Progenitor cell of endocrine pancreas (in vitro differentiated cells): Measurements from ENCODE around the gene TRAF4. TPM values are rescaled to one million over a fixed set of nuclear protein-coding genes. Genes with fewer than 3 reads are reported as not detected.
"Not testable (repeated sequence)": the region's sequence is repeated elsewhere in the genome, so short reads cannot be mapped to it uniquely, and the experiment has no call there.

ENCODE experiments used
- DNase-seq: peaks from one replicate; pipeline ENCODE4 v3.0.0; 2021; ENCODE audit warnings: low spot score; ENCODE audit not compliant: unreplicated experiment
- H3K27ac Mint-ChIP-seq: 2 replicates; pipeline ENCODE4 v1.8.0; 2021; ENCODE audit warnings: mild to moderate bottlenecking, moderate library complexity, mixed read lengths
- H3K27me3 Mint-ChIP-seq: 2 replicates; pipeline ENCODE4 v1.8.0; 2021; ENCODE audit warnings: mixed read lengths
- H3K36me3 Mint-ChIP-seq: 2 replicates; pipeline ENCODE4 v1.8.0; 2022; ENCODE audit warnings: mixed read lengths; ENCODE audit not compliant: insufficient read depth
- H3K4me1 Mint-ChIP-seq: 2 replicates; pipeline ENCODE4 v1.8.0; 2021; ENCODE audit warnings: low read depth, mixed read lengths
- H3K4me3 Mint-ChIP-seq: 2 replicates; pipeline ENCODE4 v1.8.0; 2021; ENCODE audit warnings: low read depth, mild to moderate bottlenecking, moderate library complexity, mixed read lengths
- H3K9me3 Mint-ChIP-seq: 2 replicates; pipeline ENCODE4 v1.8.0; 2021; ENCODE audit warnings: low read depth, mixed read lengths
- CTCF ChIP-seq: fragments of 200-600 bp; sonication (generic); IDR thresholded peaks from one replicate; pipeline ENCODE4 v1.5.0; 2021; ENCODE audit warnings: antibody characterized with exemption, mild to moderate bottlenecking; ENCODE audit not compliant: unreplicated experiment
- total RNA-seq: library from RNA; stranded (reverse); gene quantifications from 2 replicates; pipeline ENCODE4 v1.2.1, GENCODE V29; 2021

Gene TRAF4
- total RNA-seq, 1 donor from 2014 or later, result 260 TPM

GRCh38 chr17:28763804-28764266, 20.0 kb downstream of the TRAF4 start:
- H3K27me3 Mint-ChIP-seq, result no peaks in the 10 kb centered on the region
- H3K27ac Mint-ChIP-seq, result peak overlapping the region; percentile 17
- DNase-seq, result peak; percentile 66
- peak; percentile 92 for TF ChIP-seq CTCF
- no peaks in the 10 kb centered on the region for H3K4me1 Mint-ChIP-seq
- H3K9me3 Mint-ChIP-seq, result no peaks in the 10 kb centered on the region
- peaks cover 8% of the 10 kb centered on the region for H3K36me3 Mint-ChIP-seq
- H3K4me3 Mint-ChIP-seq, result no peak overlapping the region

GRCh38 chr17:28765038-28765437, 21.2 kb downstream of the TRAF4 start:
- no peak for DNase-seq
- no peak overlapping the region for H3K4me3 Mint-ChIP-seq
- peaks cover 7% of the 10 kb centered on the region for H3K36me3 Mint-ChIP-seq
- H3K4me1 Mint-ChIP-seq, result no peaks in the 10 kb centered on the region
- TF ChIP-seq CTCF, result no peak
- H3K27me3 Mint-ChIP-seq, result no peaks in the 10 kb centered on the region
- peak overlapping the region; percentile 11 for H3K27ac Mint-ChIP-seq
- H3K9me3 Mint-ChIP-seq, result no peaks in the 10 kb centered on the region

GRCh38 chr17:28773736-28774135, 29.9 kb downstream of the TRAF4 start:
- Mint-ChIP-seq H3K4me3 (no peak overlapping the region), H3K36me3 (peaks cover 6% of the 10 kb centered on the region), H3K9me3 (no peaks in the 10 kb centered on the region), H3K4me1 (peaks cover 8% of the 10 kb centered on the region), H3K27me3 (no peaks in the 10 kb centered on the region), H3K27ac (no peak overlapping the region)
- DNase-seq, result no peak
- no peak for TF ChIP-seq CTCF

GRCh38 chr17:28774206-28774605, 30.4 kb downstream of the TRAF4 start:
- no peak overlapping the region for H3K4me3 Mint-ChIP-seq

GRCh38 chr17:28777178-28777577, 33.4 kb downstream of the TRAF4 start:
- TF ChIP-seq CTCF, result no peak
- no peaks in the 10 kb centered on the region for H3K27me3 Mint-ChIP-seq
- H3K4me1 Mint-ChIP-seq, result peaks cover 8% of the 10 kb centered on the region
- H3K36me3 Mint-ChIP-seq, result peaks cover 20% of the 10 kb centered on the region
- no peak overlapping the region for H3K4me3 Mint-ChIP-seq
- no peaks in the 10 kb centered on the region for H3K9me3 Mint-ChIP-seq
- no peak for DNase-seq
- no peak overlapping the region for H3K27ac Mint-ChIP-seq

More at GRCh38 chr17:28774206-28774605, 30.4 kb downstream of the TRAF4 start:
- no peak for TF ChIP-seq CTCF
- no peak for DNase-seq
- Mint-ChIP-seq H3K27ac (peak overlapping the region; percentile 81), H3K9me3 (no peaks in the 10 kb centered on the region), H3K36me3 (peaks cover 11% of the 10 kb centered on the region), H3K4me1 (peaks cover 8% of the 10 kb centered on the region), H3K27me3 (no peaks in the 10 kb centered on the region)

GRCh38 chr17:28779601-28780000, 35.8 kb downstream of the TRAF4 start:
- not testable (repeated sequence) for H3K27me3 Mint-ChIP-seq, H3K4me1 Mint-ChIP-seq, H3K9me3 Mint-ChIP-seq, DNase-seq, H3K4me3 Mint-ChIP-seq, H3K27ac Mint-ChIP-seq
- peaks cover 18% of the 10 kb centered on the region for H3K36me3 Mint-ChIP-seq
